GM21381 (cell line): ENCODE measurements around the gene SFRP4.
"Not testable (repeated sequence)": the region's sequence is repeated elsewhere in the genome, so short reads cannot be mapped to it uniquely, and the experiment has no call there.

ENCODE experiments used
- ATAC-seq: cut with Tn5 transposase; IDR thresholded peaks from one replicate; pipeline ENCODE4 v1.9.1; 2021; ENCODE audit warnings: mild to moderate bottlenecking, moderate library complexity; ENCODE audit not compliant: unreplicated experiment

SFRP4 gene

GRCh38 chr7:37916673-37917660 lies at the start of gene SFRP4:
TSS of gene SFRP4 (minus strand) at chr7:37916817. CDS start at chr7:37916537, 280 bp downstream.
- ATAC-seq = peak; percentile 40

DNA sequence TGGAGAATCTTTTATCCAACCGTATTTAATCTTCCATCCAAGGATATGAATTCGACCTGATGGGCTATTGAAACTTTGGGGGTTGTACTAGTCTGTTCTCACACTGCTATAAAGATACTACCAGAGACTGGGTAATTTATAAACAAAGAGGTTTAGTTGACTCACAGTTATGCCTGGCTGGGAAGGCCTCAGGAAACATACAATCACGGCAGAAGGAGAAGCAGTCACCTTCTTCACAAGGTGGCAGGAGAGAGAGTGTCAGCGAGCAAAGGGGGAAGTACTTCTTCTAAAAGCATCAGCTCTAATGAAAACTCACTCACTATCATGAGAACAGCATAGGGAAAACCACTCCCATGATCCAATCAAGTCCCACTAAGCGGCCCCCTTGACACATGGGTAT lies 47.6 kb upstream of the SFRP4 start:
- ATAC-seq = no peak

GRCh38 chr7:37961251-37961650 lies 44.6 kb upstream of the SFRP4 start:
- no peak for ATAC-seq

DNA sequence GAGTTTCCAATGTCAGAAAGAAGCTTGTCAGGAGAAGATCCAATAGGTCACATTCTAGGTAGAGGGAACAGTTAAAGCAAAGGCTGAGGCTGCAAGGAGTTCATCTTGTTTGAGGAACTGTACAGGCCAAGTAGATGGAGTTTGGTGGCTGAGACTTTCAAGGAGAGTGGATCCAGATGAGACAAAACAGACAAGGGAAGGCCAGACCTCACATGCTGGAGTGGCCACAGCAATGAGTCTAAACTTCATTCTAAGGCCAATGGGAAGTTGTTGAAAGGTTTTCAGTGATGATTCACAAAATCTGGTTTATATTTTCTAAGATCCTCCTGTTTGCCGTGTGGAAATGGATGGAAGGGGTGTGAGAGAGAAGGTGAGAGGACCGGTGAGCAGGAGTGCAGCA lies 43.9 kb upstream of the SFRP4 start:
- no peak for ATAC-seq

DNA sequence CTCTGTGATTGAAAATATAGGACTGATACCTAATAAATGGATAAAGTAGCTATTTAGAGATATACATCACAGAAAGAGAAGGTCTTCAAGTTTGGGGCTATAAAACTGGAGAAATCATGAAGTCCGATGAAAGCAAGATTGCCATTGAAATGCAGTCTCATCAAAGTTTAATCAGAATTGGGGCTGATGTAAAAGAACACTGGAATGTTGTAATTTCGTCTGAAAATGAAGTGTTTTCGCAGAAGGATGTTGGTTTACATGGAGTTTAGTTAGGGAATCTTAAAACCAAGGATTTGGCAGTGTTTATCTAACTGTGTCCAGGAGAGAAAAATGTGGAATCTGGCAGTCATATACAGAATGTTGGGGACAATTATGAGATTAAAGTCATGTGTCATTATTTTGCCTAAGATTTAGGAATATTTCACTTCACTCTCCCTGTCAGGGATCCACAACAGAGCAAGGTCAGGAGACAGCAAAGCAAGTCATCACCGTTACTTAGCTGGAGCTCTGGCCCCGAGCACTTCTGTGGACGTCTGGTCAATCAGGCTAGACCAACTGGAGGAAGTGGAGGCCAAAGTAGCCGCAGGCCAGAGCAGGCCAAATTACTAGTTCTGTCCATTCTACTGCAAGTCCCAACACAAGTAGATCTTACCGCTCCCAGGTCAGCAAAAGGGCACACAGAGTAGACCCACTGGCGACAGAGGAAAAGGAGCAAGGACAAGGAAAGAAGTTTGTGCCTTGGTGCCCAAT lies 40.8 kb upstream of the SFRP4 start:
- ATAC-seq = no peak

- no peak for ATAC-seq
Measured at GRCh38 chr7:37956791-37957190, 40.2 kb upstream of the SFRP4 start.

DNA sequence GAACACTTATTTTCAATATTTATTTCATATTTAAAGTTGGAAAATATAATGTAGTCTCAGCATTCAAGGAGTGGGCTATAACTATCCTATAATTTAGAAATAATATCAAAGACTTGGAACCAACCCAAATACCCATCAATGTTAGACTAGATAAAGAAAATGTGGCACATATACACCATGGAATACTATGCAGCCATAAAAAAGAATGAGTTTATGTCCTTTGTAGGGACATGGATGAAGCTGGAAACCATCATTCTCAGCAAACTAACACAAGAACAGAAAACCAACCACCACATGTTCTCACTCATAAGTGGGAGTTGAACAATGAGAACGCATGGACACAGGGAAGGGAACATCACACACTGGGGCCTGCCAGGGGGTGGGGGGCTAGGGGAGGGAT lies 37.6 kb upstream of the SFRP4 start:
- ATAC-seq = not testable (repeated sequence)

- ATAC-seq = no peak
Measured at GRCh38 chr7:37952240-37952639, 35.6 kb upstream of the SFRP4 start.

GRCh38 chr7:37947941-37948210 lies 31.3 kb upstream of the SFRP4 start:
- no peak for ATAC-seq

GRCh38 chr7:37947138-37947940 lies 30.7 kb upstream of the SFRP4 start:
- ATAC-seq = no peak

GRCh38 chr7:37945336-37945735 lies 28.7 kb upstream of the SFRP4 start:
- no peak for ATAC-seq

DNA sequence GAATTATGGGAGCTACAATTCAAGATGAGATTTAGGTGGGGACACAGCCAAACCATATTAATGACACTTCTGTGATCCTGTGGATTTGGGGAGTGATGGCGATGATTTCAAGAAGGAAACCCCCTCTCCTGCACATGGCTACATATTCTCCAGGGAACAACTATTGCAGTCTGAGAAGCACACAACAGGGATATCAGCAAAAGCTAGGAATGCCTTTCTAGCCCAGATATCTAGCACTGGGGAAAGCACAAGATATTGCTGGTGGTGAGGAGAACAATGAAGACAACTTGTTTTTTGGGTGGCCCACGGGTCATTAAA lies 28.1 kb upstream of the SFRP4 start:
- ATAC-seq = no peak

DNA sequence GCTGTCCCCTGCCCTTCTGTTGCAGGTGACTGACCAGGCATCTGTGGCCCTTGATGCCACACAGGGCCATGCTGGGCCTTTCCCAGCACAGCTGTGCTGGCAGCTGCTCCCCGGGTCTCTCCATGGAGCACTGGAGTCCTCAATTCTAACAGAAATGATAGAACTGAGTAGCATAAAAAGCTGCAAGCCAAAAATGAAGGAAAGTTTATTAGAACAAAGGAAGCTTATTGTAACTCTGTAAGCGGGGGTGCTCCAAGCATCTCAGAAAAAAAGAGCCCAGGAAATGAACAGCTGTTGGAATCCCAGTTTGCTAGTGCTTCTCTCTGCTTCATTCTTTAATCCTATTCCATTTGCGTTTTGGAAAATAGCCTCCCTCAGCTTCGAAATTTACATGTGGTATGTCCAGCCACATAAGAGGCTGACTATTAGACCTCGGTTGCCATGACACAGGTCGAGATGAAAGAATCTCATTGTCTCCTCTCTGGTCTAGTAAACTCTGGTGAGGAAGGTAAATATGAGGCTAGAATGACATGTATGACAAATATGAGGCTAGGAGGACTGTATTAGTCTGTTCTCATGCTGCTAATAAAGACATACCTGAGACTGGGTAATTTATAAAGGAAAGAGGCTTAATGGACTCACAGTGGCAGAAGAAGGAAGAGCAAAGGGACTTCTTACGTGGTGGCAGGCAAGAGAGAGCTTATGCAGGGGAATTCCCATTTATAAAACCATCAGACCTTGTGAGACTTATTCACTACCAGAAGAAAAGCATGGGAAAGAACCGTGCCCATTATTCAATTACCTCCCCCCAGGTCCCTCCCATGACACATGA lies 27.5 kb upstream of the SFRP4 start:
- no peak for ATAC-seq

DNA sequence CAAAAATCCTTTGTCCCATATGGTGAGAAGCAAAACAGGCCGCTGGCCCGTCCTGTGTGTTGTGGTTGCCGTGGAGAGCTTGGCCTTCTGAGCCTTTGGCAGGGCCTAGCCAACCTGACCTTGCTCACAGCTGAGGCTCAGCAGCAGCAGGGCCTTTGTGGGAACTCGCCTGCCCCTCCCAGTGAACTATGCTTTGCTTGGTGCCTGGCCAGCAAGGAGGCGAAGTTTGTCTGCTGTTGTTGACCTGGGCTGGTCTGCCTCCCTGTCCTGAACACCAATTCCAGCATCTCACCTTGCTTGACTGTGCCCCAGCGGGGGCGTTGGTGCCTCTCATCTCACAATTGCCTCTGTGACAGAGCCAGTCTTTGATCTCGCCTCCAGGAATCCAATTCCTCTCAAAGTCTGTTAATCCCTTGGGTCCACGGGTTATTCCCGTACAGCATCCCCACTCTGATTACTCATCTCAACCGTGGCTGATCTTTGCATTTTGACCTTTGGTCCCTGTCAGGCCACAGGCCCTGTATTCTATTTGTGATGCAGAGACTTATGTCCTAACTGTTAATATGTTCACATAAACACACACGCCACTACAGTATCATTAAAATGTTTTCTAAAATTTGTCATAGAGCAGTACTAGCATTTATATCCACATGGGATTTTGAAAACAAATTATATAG lies 26.5 kb upstream of the SFRP4 start:
- ATAC-seq = no peak

DNA sequence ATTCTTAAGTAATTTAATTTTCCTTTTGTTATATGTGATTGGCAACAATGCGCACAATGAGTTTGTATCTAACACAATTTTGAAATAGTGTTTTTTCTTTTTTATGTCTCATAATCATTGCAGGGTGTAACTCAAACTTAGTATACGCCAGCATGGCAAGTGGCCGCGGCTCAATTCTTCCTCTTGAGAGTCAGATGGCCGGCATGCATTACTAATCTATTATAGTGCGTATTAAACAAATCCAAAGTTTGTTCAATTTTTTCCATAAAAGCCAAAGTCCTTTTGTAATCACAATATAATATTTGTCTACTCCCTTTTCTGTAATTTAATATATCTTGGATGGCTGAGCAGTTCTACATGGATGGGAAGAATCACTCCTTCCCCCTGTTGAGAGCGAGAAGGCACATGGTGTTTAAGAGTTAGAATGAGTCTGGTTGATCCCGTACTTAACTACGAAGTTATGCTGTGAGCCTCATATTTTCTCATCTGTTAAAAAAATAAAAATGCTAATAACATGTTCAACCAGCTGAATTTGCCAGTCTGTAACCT lies 16.5 kb upstream of the SFRP4 start:
- ATAC-seq = no peak

GRCh38 chr7:37932543-37932942 lies 15.9 kb upstream of the SFRP4 start:
- no peak for ATAC-seq

DNA sequence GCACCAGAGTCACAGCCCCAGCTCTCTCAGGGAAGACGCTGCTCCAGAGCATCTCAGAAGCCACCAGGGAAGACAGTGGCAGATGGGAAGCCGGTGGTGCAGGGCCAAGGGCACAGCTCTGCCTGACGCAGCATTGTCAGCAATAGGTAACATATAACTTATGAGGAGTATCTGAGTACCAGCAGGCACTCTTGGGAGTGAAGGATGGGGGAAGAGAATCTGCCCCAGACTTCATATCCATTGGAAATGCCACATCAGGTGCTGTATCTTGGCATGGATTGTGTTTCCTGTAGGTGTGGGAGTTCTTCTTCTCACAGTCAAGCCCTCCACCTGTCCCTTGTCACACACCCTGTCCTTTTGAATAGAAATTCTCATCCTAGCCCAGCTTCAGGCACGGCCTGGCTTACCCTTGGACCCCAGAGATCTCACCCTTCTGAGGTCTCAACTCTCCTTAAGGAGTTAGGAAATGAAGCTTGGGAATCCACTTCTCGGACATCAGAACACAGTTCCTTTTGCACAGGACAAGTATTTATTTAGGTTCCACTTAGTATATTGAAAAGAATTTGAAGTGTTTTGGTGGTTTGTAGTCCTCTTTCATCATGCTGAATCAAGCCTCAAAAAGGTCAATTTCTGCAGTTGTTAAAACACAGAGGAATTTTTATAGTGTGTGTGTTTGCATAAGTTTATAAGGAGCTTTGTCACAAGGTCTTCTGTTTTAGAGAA lies 13.8 kb upstream of the SFRP4 start:
- ATAC-seq = no peak

DNA sequence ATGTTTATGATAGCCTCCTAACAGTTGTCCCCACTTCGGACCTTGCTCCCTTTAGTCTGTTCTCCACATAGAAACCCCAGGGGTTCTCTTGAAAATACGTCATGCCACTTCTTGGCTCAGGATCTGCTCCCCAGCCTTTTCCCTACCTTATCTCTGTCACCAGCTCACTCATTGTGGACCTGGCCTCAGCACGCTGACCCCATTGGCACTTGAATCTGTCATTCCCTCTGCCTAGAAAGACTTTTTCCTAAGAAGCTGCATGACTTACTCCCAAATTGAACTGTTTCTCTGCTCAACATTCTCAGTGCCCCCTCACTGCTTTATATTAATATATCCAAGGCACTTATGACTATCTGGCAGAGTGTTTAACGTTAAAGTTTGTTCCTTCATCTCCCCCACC lies 12.3 kb upstream of the SFRP4 start:
- no peak for ATAC-seq

GRCh38 chr7:37927773-37928444 lies 11.3 kb upstream of the SFRP4 start:
- ATAC-seq = no peak
